Gastroesophageal sphincter (tissue), 3 donors: ENCODE data around the gene MND1.

Experiments
- CTCF ChIP-seq, 4 experiments: fragments of 200-600 bp in 2 of 4; fragments of 450-650 bp in 2 of 4; sonication (generic) in 1 of 4; IDR thresholded peaks; one replicate each; pipeline ENCODE4 v1.5.1; 2017 to 2019; ENCODE audit warnings: antibody characterized with exemption in 4 of 4, mild to moderate bottlenecking in 2 of 4, moderate library complexity in 2 of 4
- POLR2A ChIP-seq, 2 donors: fragments of 450-650 bp; IDR thresholded peaks; one replicate each; pipeline ENCODE4 v1.6.1; 2017; ENCODE audit warnings: antibody characterized with exemption in 2 of 2, mild to moderate bottlenecking in 2 of 2, moderate library complexity in 1 of 2
- POLR2AphosphoS5 ChIP-seq: sonication (generic); formaldehyde crosslinking; IDR thresholded peaks from one replicate; pipeline ENCODE4 v1.6.1; 2017; ENCODE audit warnings: antibody characterized with exemption

GRCh38 chr4:153448003-153448731, 103.7 kb downstream of the MND1 start:
- TF ChIP-seq POLR2AphosphoS5, result no peak
- no peak for TF ChIP-seq CTCF (IDR thresholded peaks at IDR 0.05)
- TF ChIP-seq POLR2A (IDR thresholded peaks at IDR 0.05), result no peak
